Measurements from ENCODE around the gene ZC2HC1C. TPM values are rescaled to one million over a fixed set of nuclear protein-coding genes. Genes with fewer than 3 reads are reported as not detected.
A peak's percentile ranks its signal among the peaks of the same experiment; 100 is the strongest.

Gene ZC2HC1C
- total RNA-seq, 2 donors from 2014 or later: 0.88 to 1.4 TPM

DNA sequence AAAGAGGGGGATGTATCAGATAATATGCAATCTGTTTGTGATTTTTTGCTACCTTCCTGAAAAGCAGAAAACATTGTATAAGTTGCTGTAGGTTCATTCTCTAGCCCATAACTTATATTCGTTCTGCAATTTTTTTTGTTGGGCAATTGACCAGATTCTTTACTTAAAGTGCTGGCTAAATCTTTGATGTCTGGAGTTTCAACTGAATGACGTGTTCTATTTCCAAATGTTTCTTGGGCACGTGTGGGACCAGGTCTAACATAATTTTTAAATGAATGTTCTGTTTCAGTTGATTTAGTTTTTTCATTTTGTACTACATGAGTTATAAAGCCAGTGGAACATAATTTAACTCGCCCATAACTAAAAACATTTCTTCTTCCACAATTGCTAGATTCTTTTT, 21.9 kb upstream of the ZC2HC1C start:
- Mint-ChIP-seq H3K9me3 (no peaks in the 10 kb centered on the region), H3K27ac (peak overlapping the region in 1 of 2 donors; percentile 30), H3K27me3 (no peaks in the 10 kb centered on the region), H3K4me3 (no peak overlapping the region), H3K36me3 (peaks cover 7% of the 10 kb centered on the region), H3K4me1 (ENCODE audit: low read depth in 2 of 2) (peaks cover 28 to 43% of the 10 kb centered on the region in 2 donors)
- ATAC-seq (no peak), DNase-seq (ENCODE audit: low spot score) (no peak)

DNA sequence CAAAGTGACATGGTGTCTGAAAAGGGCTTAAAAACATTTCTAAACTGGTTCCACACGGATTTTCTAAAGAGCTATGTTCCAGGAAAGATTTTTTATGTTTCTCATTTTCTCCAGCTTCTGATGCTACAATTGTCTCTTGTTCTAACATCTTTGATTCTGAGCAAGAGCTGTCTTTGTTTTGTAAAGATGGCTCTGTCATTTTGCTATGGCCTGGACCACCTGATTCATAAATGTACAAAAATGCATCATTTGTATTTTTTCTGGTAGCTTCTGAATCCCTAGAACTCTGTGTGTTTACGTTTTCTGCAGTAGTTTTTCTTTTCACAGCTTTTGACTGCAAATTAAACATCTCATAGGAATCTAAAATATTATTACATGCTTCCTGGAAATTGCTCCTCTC, 21.3 kb upstream of the ZC2HC1C start:
- H3K4me3 Mint-ChIP-seq: no peak overlapping the region

DNA sequence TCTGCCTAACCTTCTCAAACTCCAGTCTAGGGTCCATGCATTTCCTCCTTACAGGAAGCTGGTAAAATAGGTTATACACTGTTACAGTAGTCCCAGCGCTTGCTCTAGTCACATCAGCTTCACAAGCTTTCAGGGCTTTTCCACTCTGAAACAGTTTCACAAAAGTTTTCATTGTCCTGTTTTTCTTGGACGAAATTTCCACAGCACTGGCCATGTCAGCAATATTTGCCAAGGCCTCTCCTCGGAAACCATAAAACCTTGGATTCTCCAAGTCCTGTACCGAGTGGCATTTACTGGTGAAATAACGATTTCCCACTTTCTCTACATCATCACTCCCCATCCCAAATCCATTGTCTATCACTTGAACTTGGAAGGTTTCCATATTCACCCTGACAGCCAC, 20.3 kb upstream of the ZC2HC1C start:
- H3K27ac Mint-ChIP-seq: no peak overlapping the region
- no peaks in the 10 kb centered on the region for H3K9me3 Mint-ChIP-seq
- no peak for DNase-seq (ENCODE audit: low spot score)
- ATAC-seq: no peak
- peaks cover 7% of the 10 kb centered on the region for H3K36me3 Mint-ChIP-seq
- H3K4me3 Mint-ChIP-seq: no peak overlapping the region
- H3K4me1 Mint-ChIP-seq (ENCODE audit: low read depth in 2 of 2): peaks cover 28 to 47% of the 10 kb centered on the region in 2 donors
- H3K27me3 Mint-ChIP-seq: no peaks in the 10 kb centered on the region

More for the DNA sequence above, 21.3 kb upstream of the ZC2HC1C start:
- H3K36me3 Mint-ChIP-seq: peaks cover 7% of the 10 kb centered on the region
- ATAC-seq: no peak
- peaks cover 28 to 43% of the 10 kb centered on the region in 2 donors for H3K4me1 Mint-ChIP-seq (ENCODE audit: low read depth in 2 of 2)
- DNase-seq (ENCODE audit: low spot score): no peak
- H3K27me3 Mint-ChIP-seq: no peaks in the 10 kb centered on the region
- H3K27ac Mint-ChIP-seq: peak overlapping the region in 1 of 2 donors; percentile 30
- H3K9me3 Mint-ChIP-seq: no peaks in the 10 kb centered on the region

DNA sequence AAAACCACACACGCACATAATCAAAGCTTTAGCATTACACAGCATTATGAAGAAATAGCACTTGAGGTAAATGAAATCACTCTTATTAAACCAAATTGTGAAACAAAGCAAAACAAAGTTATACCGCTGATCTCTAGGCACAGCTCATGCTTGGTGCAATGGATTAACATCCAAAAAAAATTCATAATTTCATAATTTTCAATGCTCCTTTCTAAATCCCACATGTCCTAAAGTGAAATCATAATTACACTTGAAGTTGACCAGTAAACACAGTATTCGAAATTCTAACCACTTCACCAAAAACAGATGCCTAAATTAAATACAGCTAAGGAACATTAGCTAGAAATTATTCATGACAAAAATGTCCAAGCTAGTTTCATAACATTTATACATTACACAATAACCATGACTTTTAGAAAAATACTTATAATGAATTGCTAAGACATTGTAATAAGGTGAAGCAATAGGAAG, 19.7 kb upstream of the ZC2HC1C start:
- Mint-ChIP-seq H3K36me3 (peaks cover 7% of the 10 kb centered on the region), H3K4me1 (ENCODE audit: low read depth in 2 of 2) (peaks cover 24 to 47% of the 10 kb centered on the region in 2 donors), H3K4me3 (peak overlapping the region; percentile 80), H3K9me3 (no peaks in the 10 kb centered on the region), H3K27ac (peak overlapping the region; percentile 77 to 96), H3K27me3 (no peaks in the 10 kb centered on the region)
- DNase-seq (ENCODE audit: low spot score): no peak
- ATAC-seq: no peak

DNA sequence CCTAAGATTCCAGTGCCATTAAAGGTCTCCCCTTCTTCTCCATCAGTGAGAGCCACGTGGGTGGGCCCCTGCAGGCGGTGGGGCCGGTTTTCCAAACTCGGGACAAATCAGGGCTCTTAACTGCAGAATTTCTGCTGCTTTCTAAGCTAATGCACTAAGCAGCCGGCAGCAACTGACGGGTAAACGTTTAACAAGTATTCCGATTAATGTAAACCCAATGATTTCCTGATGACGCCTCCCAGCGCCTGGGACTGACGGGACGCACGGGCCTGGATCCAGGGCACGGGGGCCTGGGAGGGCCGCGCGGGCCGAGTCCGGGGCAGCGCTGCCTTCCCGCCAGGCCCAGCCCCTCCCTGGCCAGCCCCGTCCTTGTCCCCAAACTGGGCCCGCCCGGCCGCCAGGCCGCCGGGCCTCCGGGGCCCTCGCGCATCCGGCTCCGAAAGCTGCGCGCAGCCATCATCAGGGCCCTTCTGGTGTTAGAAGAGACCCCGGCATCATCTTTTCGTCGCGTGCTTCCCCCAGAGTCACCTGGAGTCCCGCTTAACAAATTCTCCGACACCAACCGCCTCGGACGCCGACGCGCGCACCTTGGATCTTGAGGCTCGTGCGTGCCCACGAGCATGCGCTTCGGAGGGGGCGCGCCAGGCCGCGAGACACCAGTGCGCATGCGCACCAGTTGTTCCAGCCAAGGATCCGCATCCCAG, 18.4 kb upstream of the ZC2HC1C start, which contains the start of gene MLH3:
MLH3 (minus strand) TSS at position 616 of the 704 bp plus-strand sequence. CDS start 1,812 bp downstream, outside the sequence.
- Mint-ChIP-seq H3K9me3 (no peaks in the 10 kb centered on the region), H3K4me1 (ENCODE audit: low read depth in 2 of 2) (peaks cover 23 to 48% of the 10 kb centered on the region in 2 donors), H3K36me3 (peaks cover 14% of the 10 kb centered on the region), H3K27ac (peak within 1 kb of the TSS; percentile 77 to 96), H3K27me3 (no peaks in the 10 kb centered on the region), H3K4me3 (peak within 1 kb of the TSS; percentile 80)
- peak; percentile 83 for DNase-seq (ENCODE audit: low spot score)
- ATAC-seq: peak; percentile 91 to 92

DNA sequence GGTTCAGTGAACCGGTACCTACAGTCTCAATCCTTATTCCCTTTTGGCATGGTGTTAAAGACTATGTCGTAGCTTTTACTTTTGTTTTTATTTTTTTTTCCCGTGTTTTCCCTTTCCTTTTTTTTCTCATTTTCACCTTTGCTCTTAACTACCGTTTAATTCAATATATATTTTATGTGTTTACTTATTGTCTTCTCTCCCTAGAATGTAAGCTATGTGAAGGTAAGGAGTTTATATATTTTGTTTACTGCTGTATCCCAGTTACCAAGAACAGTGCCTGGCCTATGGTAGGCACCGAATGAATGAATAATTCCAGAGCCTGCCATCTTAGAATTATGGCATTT, 17.9 kb upstream of the ZC2HC1C start:
- Mint-ChIP-seq H3K9me3 (no peaks in the 10 kb centered on the region), H3K4me3 (peak overlapping the region; percentile 80), H3K36me3 (peaks cover 11% of the 10 kb centered on the region), H3K4me1 (ENCODE audit: low read depth in 2 of 2) (peaks cover 20 to 44% of the 10 kb centered on the region in 2 donors), H3K27me3 (no peaks in the 10 kb centered on the region), H3K27ac (peak overlapping the region; percentile 77 to 96)
- ATAC-seq: no peak
- DNase-seq (ENCODE audit: low spot score): no peak

DNA sequence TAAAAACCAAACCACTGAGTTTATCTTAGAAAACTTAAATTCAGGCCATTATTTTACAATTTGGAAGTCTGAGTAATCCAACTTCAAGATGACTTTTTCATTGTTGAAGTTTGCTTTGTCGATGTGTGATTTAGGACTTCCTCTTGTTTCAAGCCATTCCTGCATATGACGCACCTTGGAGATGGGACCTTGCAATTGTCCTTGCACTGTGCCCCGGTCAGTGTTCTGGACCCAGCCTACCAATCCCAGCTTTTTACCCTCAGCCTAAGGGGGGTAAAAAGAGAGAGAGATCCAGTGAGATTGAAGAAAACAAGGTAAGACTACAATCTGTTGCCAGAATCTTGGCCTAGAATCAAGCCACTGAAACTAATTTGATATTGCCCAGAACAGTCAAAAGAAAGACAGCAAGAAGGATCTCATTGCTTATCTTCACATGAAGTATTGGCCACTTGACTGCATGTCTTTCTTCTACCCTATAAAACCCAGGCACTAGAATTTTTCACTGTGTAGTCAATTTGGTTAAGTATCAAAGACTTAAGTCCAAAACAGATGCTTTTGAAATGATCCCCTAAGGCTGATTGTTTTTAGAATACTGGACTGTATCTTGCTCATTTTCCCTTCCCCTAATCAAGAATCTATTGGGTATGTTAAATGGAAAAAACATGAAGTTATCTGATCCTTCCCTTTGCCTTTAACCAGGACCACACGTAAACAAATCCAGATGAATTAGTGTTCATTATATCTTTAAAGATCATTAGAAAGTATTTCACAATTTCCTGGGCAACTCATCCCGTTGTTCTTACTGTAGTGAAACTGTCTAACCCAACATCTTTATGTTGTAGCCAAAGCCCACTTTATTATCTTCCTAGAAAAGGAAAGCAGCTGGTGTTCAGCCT, 15.8 kb upstream of the ZC2HC1C start:
- DNase-seq (ENCODE audit: low spot score): no peak
- Mint-ChIP-seq H3K36me3 (peaks cover 7% of the 10 kb centered on the region), H3K9me3 (no peaks in the 10 kb centered on the region), H3K4me3 (no peak overlapping the region), H3K27me3 (no peaks in the 10 kb centered on the region), H3K4me1 (ENCODE audit: low read depth in 2 of 2) (peaks cover 14 to 35% of the 10 kb centered on the region in 2 donors), H3K27ac (no peak overlapping the region)
- ATAC-seq: no peak

DNA sequence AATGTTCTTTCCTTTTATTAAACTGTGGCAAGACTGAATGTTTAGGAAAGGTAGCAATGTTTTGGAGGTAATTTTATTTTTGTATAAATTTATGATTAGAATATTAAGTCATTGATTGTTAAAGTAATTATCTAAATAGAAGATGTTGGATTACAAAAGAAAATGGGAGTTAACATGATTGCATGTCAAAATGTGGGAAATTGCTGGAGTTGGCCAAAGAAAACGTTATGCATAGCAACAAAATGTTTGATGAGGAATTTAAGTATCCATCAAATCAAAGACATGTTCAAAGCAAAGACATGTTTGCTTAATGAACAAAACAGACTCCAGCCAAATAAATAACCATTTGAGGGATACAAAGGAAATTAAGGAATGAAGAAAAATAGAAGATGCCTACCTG, 15.0 kb upstream of the ZC2HC1C start:
- DNase-seq (ENCODE audit: low spot score) (no peak), ATAC-seq (no peak)
- H3K27ac Mint-ChIP-seq: no peak overlapping the region
- H3K4me1 Mint-ChIP-seq (ENCODE audit: low read depth in 2 of 2): peaks cover 12 to 28% of the 10 kb centered on the region in 2 donors
- H3K27me3 Mint-ChIP-seq: no peaks in the 10 kb centered on the region
- H3K9me3 Mint-ChIP-seq: no peaks in the 10 kb centered on the region
- peaks cover 9% of the 10 kb centered on the region for H3K36me3 Mint-ChIP-seq
- H3K4me3 Mint-ChIP-seq: no peak overlapping the region

DNA sequence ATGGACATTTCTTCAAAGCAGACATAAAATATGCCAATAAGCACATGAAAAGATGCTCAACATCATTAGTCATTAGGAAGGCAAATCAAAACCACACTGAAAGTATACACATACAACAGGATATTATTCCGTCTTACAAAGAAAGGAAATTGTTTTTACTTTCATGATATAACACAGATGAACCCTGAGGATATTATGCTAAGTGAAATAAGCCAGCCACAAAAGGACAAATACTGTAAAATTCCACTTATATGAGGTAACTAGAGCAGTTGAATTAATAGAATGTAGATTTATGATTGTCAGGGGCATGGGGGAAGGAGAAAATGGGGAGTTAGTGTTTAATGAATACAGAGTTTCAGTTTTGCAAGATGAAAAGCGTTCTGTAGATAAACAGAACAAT, 9.8 kb upstream of the ZC2HC1C start:
- no peak overlapping the region for H3K27ac Mint-ChIP-seq

DNA sequence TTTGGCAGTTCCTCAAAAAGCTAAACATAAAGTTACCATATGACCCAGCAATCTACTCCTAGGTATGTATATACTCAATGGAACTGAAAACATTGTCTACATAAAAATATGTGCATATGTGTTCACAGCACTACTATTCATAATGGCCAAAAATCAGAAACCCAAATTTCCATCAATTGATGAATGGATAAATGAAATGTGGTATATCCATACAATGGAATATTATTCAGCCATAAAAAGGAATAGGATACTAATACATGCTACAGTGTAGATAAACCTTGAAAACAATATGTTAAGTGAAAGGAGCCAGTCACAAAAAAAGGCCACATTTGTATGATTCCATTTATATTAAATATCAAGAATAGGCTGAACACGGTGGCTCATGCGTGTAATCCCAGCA, 9.0 kb upstream of the ZC2HC1C start:
- DNase-seq (ENCODE audit: low spot score): no peak
- H3K4me3 Mint-ChIP-seq: no peak overlapping the region
- H3K27ac Mint-ChIP-seq: no peak overlapping the region
- no peaks in the 10 kb centered on the region for H3K27me3 Mint-ChIP-seq
- H3K4me1 Mint-ChIP-seq (ENCODE audit: low read depth in 2 of 2): peaks cover 22 to 24% of the 10 kb centered on the region in 2 donors
- ATAC-seq: no peak
- H3K36me3 Mint-ChIP-seq: peaks cover 11% of the 10 kb centered on the region
- H3K9me3 Mint-ChIP-seq: no peaks in the 10 kb centered on the region

More for the DNA sequence above, 9.8 kb upstream of the ZC2HC1C start:
- Mint-ChIP-seq H3K4me3 (no peak overlapping the region), H3K9me3 (no peaks in the 10 kb centered on the region), H3K27me3 (no peaks in the 10 kb centered on the region), H3K36me3 (peaks cover 13% of the 10 kb centered on the region), H3K4me1 (ENCODE audit: low read depth in 2 of 2) (peaks cover 22 to 25% of the 10 kb centered on the region in 2 donors)
- DNase-seq (ENCODE audit: low spot score) (no peak), ATAC-seq (no peak)

DNA sequence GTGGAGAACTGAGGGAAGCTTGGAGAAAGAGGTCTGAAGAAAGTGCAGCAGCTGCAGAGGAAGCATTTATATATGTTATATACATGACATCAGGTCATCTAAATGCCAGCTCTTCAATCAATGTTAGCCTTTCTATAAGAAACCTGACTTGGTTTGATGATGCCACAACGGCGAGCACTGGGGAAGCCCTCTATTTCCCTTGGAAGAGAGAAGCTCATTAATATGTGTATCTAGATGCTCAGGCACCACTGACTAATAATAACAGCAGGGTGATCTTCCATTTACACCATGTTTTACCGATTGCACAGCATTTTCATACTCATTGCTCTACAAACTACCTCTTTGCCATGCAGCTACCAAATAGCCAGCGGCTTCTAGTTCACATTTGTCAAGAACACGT, 6.4 kb upstream of the ZC2HC1C start:
- DNase-seq (ENCODE audit: low spot score) (no peak), ATAC-seq (no peak)
- Mint-ChIP-seq H3K9me3 (no peaks in the 10 kb centered on the region), H3K4me1 (ENCODE audit: low read depth in 2 of 2) (peaks cover 19 to 22% of the 10 kb centered on the region in 2 donors), H3K27ac (peak overlapping the region; percentile 82 to 95), H3K4me3 (peak overlapping the region; percentile 97), H3K36me3 (peaks cover 6% of the 10 kb centered on the region), H3K27me3 (no peaks in the 10 kb centered on the region)

DNA sequence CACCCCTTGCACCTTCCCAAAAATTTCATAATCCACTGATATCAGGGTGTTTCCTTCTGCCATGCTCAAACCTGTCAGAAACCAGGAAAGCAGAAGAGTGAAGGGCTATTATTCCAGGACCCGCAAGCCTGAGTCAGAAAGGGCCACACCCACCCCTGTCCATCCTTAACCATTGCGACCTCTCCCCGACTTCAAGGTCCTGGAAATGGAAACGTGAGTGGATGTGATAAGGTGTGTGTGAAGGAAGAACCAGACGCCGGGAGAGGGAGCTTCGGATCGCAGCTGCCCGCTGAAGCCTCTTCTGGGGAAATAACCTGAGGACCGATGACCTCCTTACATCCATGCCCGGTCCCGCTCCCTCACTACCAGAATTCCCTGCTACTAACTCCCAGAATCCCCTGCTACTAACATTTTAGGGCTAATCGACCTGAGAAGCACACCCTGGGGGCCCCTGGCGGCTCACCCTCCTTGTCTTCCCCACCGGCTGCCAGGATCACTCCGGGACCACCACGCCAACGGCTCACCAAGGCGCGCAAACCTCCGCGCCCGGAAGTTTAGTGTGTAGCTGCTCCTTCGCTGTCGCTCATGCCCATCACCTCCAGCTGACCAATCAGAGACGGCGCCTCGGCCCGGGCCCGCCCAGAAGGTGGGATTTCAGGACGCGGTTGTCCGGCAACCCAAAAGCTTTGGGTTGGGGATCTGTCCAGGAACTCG, 5.8 kb upstream of the ZC2HC1C start, which contains the start of gene ACYP1:
ACYP1 (minus strand) TSS at position 534 of the 714 bp plus-strand sequence; CDS start at position 63, 471 bp downstream.
- DNase-seq (ENCODE audit: low spot score) (peak; percentile 94), ATAC-seq (peak; percentile 100)
- Mint-ChIP-seq H3K9me3 (no peaks in the 10 kb centered on the region), H3K27me3 (no peaks in the 10 kb centered on the region), H3K4me3 (peak within 1 kb of the TSS; percentile 97), H3K36me3 (peaks cover 6% of the 10 kb centered on the region), H3K27ac (peak within 1 kb of the TSS; percentile 82 to 95), H3K4me1 (ENCODE audit: low read depth in 2 of 2) (peaks cover 19 to 22% of the 10 kb centered on the region in 2 donors)

DNA sequence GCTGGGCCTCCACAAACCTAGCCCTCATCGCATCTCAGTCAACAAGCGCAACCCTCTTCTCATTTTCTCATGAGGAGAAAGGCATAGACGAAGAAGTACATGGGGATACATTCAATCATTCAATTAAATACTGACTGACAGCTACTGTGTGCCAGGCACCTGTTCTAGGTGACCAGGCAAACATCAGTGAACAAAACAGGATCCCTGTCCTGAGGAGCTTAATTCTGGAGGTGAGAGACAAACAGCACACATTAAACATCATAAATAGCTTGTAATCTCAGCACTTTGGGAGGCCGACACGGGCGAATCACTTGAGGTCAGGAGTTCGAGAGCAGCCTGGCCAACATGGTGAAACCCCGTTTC, 5.3 kb upstream of the ZC2HC1C start:
- Mint-ChIP-seq H3K27ac (peak overlapping the region; percentile 82 to 95), H3K27me3 (no peaks in the 10 kb centered on the region), H3K4me1 (ENCODE audit: low read depth in 2 of 2) (peaks cover 19 to 22% of the 10 kb centered on the region in 2 donors), H3K4me3 (peak overlapping the region; percentile 97), H3K36me3 (peaks cover 6% of the 10 kb centered on the region), H3K9me3 (no peaks in the 10 kb centered on the region)
- DNase-seq (ENCODE audit: low spot score) (no peak), ATAC-seq (no peak)
